Globus pallidus (tissue), 1 donor: ENCODE measurements around the gene IL18.
"Not testable (repeated sequence)": the region's sequence is repeated elsewhere in the genome, so short reads cannot be mapped to it uniquely, and the experiment has no call there.

Experiments
- DNase-seq: peaks from one replicate; pipeline ENCODE4 v3.0.0-alpha.2; 2015; ENCODE audit warnings: low spot score

The IL18 gene

GRCh38 chr11:112118176-112118575, 45.7 kb downstream of the IL18 start:
- DNase-seq: no peak

- no peak for DNase-seq
Measured at GRCh38 chr11:112115386-112115785, 48.5 kb downstream of the IL18 start.

GRCh38 chr11:112114460-112114859, 49.4 kb downstream of the IL18 start:
- no peak for DNase-seq

GRCh38 chr11:112113539-112114457, 50.1 kb downstream of the IL18 start:
- DNase-seq: peak; percentile 73

GRCh38 chr11:112106070-112106469, 57.8 kb downstream of the IL18 start:
- no peak for DNase-seq

GRCh38 chr11:112103446-112103845, 60.4 kb downstream of the IL18 start:
- DNase-seq: no peak

- no peak for DNase-seq
Measured at GRCh38 chr11:112100462-112100861, 63.4 kb downstream of the IL18 start.

GRCh38 chr11:112097734-112098528, 66.0 kb downstream of the IL18 start:
- DNase-seq: no peak

GRCh38 chr11:112096194-112096593, 67.7 kb downstream of the IL18 start:
- DNase-seq: no peak

- DNase-seq: not testable (repeated sequence)
Measured at GRCh38 chr11:112095302-112095701, 68.6 kb downstream of the IL18 start.
